HCT116 (cell line): ENCODE measurements around the gene KSR2. TPM values are rescaled to one million over a fixed set of nuclear protein-coding genes. Genes with fewer than 3 reads are reported as not detected.

Source experiments
- ATAC-seq: fragments of 200-7000 bp; cut with Tn5 transposase; 2 replicates; pipeline ENCODE4 v1.9.1; 2020; ENCODE audit warnings: mild to moderate bottlenecking, moderate library complexity
- BruUV-seq: library from RNA; stranded (reverse); fragments of 400-500 nt; replicated peaks from 2 replicates; lab custom pipeline; 2021; lab: Mats Ljungman, UMichigan
- CTCF ChIA-PET: fragments of 300-600 bp; sonication (Branson Sonifier 250); formaldehyde crosslinking; loops from one replicate; lab custom pipeline; 2021; ENCODE audit warnings: antibody characterized with exemption; lab: Charles Lee
- POLR2A ChIA-PET: fragments of 300-600, 350-600 bp; sonication (Branson Sonifier 250); formaldehyde crosslinking; loops from one replicate; lab custom pipeline; 2021; ENCODE audit warnings: antibody characterized with exemption; lab: Charles Lee
- RAD21 ChIA-PET, 2 experiments: fragments of 300-600 bp; sonication (Branson Sonifier 250); formaldehyde crosslinking; loops; one replicate each; lab custom pipeline; 2023; ENCODE audit warnings: low total read pairs in 2 of 2; ENCODE audit not compliant: uncharacterized antibody in 2 of 2, unreplicated experiment in 2 of 2, low non-redundant PET in 1 of 2; lab: Charles Lee
- DNase-seq: peaks from one replicate; pipeline ENCODE4 v3.0.0-alpha.2; 2010; ENCODE audit warnings: low read depth, low spot score
- H2AFZ ChIP-seq: fragments of 200-600 bp; shearing (Covaris generic), sonication (generic); 2 replicates; pipeline ENCODE4 v1.6.1; 2017; ENCODE audit warnings: low read depth, mixed run types, mixed read lengths, antibody characterized with exemption, low read length; ENCODE audit not compliant: poor library complexity, severe bottlenecking
- H3K27ac ChIP-seq: 2 replicates; pipeline ENCODE4 v1.5.1; 2012; ENCODE audit warnings: low read depth, low read length
- H3K27me3 ChIP-seq: fragments of 200-600 bp; sonication (generic); 2 replicates; pipeline ENCODE4 v1.6.1; 2016; ENCODE audit warnings: mixed run types, low read length, mixed read lengths; ENCODE audit not compliant: insufficient read depth
- H3K36me3 ChIP-seq, 2 experiments: fragments of 200-500 bp in 1 of 2; fragments of 200-600 bp in 1 of 2; sonication (Bioruptor generic) in 1 of 2; sonication (generic) in 1 of 2; 2 replicates each; pipeline versions ENCODE4 v1.5.1 to v1.6.1; 2014 to 2016; ENCODE audit warnings: low read length in 2 of 2, inconsistent platforms in 1 of 2, mixed read lengths in 1 of 2, mixed run types in 1 of 2; ENCODE audit not compliant: insufficient read depth in 2 of 2, control insufficient read depth in 1 of 2
- H3K4me1 ChIP-seq, 2 experiments: fragments of 200-600 bp in 1 of 2; sonication (generic) in 1 of 2; 2 replicates each; pipeline versions ENCODE4 v1.5.1 to v1.6.1; 2012 to 2017; ENCODE audit warnings: low read length in 2 of 2, inconsistent platforms in 1 of 2, mild to moderate bottlenecking in 1 of 2, mixed read lengths in 1 of 2, mixed run types in 1 of 2, moderate library complexity in 1 of 2; ENCODE audit not compliant: insufficient read depth in 2 of 2, control insufficient read depth in 1 of 2
- H3K4me2 ChIP-seq: fragments of 200-600 bp; sonication (generic); 2 replicates; pipeline ENCODE4 v1.6.1; 2017; ENCODE audit warnings: mixed run types, low read length, mixed read lengths
- H3K4me3 ChIP-seq, 2 experiments: fragments of 200-600 bp in 1 of 2; sonication (generic) in 1 of 2; replicated peaks in 1 of 2; 2 replicates each; pipeline ENCODE4 v1.5.1; 2011 to 2016; ENCODE audit warnings: low read length in 2 of 2, control low read depth in 1 of 2, low read depth in 1 of 2, mild to moderate bottlenecking in 1 of 2, mixed read lengths in 1 of 2, mixed run types in 1 of 2
- H3K79me2 ChIP-seq: fragments of 200-600 bp; sonication (generic); 2 replicates; pipeline ENCODE4 v1.6.1; 2017; ENCODE audit warnings: mild to moderate bottlenecking, mixed run types, low read length, moderate library complexity, mixed read lengths; ENCODE audit not compliant: insufficient read depth
- H3K9ac ChIP-seq: fragments of 200-600 bp; sonication (generic); 2 replicates; pipeline ENCODE4 v1.6.1; 2016; ENCODE audit warnings: low read length, mixed read lengths
- H3K9me2 ChIP-seq: fragments of 200-600 bp; sonication (generic), shearing (Covaris generic); 2 replicates; pipeline ENCODE4 v1.6.1; 2017; ENCODE audit warnings: mixed run types, mild to moderate bottlenecking, moderate library complexity; ENCODE audit not compliant: insufficient read depth
- H3K9me3 ChIP-seq, 2 experiments: fragments of 200-500 bp in 1 of 2; fragments of 200-600 bp in 1 of 2; sonication (Bioruptor generic) in 1 of 2; sonication (generic) in 1 of 2; 2 replicates each; pipeline ENCODE4 v1.6.1; 2014 to 2017; ENCODE audit warnings: low read length in 2 of 2, mixed read lengths in 2 of 2, inconsistent platforms in 1 of 2, low read depth in 1 of 2, mild to moderate bottlenecking in 1 of 2, mixed run types in 1 of 2, moderate library complexity in 1 of 2; ENCODE audit not compliant: control insufficient read depth in 1 of 2, insufficient read depth in 1 of 2
- H4K20me1 ChIP-seq: fragments of 200-600 bp; sonication (generic), shearing (Covaris generic); 2 replicates; pipeline ENCODE4 v1.6.1; 2017; ENCODE audit warnings: mixed run types, mild to moderate bottlenecking, moderate library complexity; ENCODE audit not compliant: insufficient read depth
- CBX3 ChIP-seq: IDR thresholded peaks from 2 replicates; pipeline ENCODE4 v1.6.1; 2012; ENCODE audit warnings: low read depth
- CEBPB ChIP-seq: IDR thresholded peaks from 2 replicates; pipeline ENCODE4 v1.6.1; 2012; ENCODE audit warnings: low read depth
- ELF1 ChIP-seq: IDR thresholded peaks from 2 replicates; pipeline ENCODE4 v1.6.1; 2012; ENCODE audit warnings: low read depth, borderline replicate concordance
- EZH2 ChIP-seq: fragments of 200-600 bp; sonication (generic); IDR thresholded peaks from 2 replicates; pipeline ENCODE4 v1.6.1; 2017; ENCODE audit warnings: antibody characterized with exemption, mixed run types
- EZH2phosphoT487 ChIP-seq: fragments of 200-600 bp; IDR thresholded peaks from 2 replicates; pipeline ENCODE4 v1.6.1; 2018; ENCODE audit warnings: antibody characterized with exemption, borderline replicate concordance
- JUND ChIP-seq: IDR thresholded peaks from 2 replicates; pipeline ENCODE4 v1.6.1; 2012
- POLR2A ChIP-seq: IDR thresholded peaks from 2 replicates; pipeline ENCODE4 v1.7.0; 2011; ENCODE audit warnings: borderline replicate concordance; ENCODE audit not compliant: insufficient read depth, insufficient read length; ENCODE audit errors: extremely low read depth
- POLR2AphosphoS5 ChIP-seq: IDR thresholded peaks from 2 replicates; pipeline ENCODE4 v1.6.1; 2011; ENCODE audit warnings: mild to moderate bottlenecking, low read depth, low read length, moderate library complexity
- RAD21 ChIP-seq: IDR thresholded peaks from 2 replicates; pipeline ENCODE4 v1.6.1; 2012; ENCODE audit warnings: low read depth, mild to moderate bottlenecking
- SIN3A ChIP-seq: IDR thresholded peaks from 2 replicates; pipeline ENCODE4 v1.6.1; 2012; ENCODE audit warnings: low read depth
- SP1 ChIP-seq: IDR thresholded peaks from 2 replicates; pipeline ENCODE4 v1.6.1; 2012; ENCODE audit warnings: low read depth
- SRF ChIP-seq: IDR thresholded peaks from 2 replicates; pipeline ENCODE4 v1.6.1; 2012; ENCODE audit warnings: low read depth
- TCF7L2 ChIP-seq: IDR thresholded peaks from 2 replicates; pipeline ENCODE4 v1.7.0; 2011; ENCODE audit warnings: borderline replicate concordance, inconsistent platforms; ENCODE audit not compliant: insufficient read depth, insufficient read length; ENCODE audit errors: extremely low read depth
- YY1 ChIP-seq: IDR thresholded peaks from 2 replicates; pipeline ENCODE4 v1.6.1; 2011; ENCODE audit warnings: low read length, low read depth, moderate library complexity, mild to moderate bottlenecking; ENCODE audit not compliant: insufficient replicate concordance; ENCODE audit errors: extremely low read depth
- ZNF274 ChIP-seq: fragments of 200-500 bp; sonication (Bioruptor generic); IDR thresholded peaks from 2 replicates; pipeline ENCODE4 v1.6.1; 2014; ENCODE audit warnings: mild to moderate bottlenecking, low read depth, low read length, inconsistent platforms
- intact Hi-C: fragments of 100-400 bp; cut with micrococcal nuclease; formaldehyde crosslinking; loops from 2 replicates; pipeline ENCODE4 v1.10.0; 2022
- total RNA-seq: library from RNA; stranded (reverse); gene quantifications from one replicate; pipeline ENCODE4 v1.2.1, GENCODE V29; 2021; ENCODE audit not compliant: unreplicated experiment
- TF ChIP-seq, protein P1 (sequence below): IDR thresholded peaks from 2 replicates; pipeline ENCODE4 v1.6.1; 2012

KSR2 gene
- total RNA-seq, 1 experiment from 2014 or later = 10.1 TPM

DNA sequence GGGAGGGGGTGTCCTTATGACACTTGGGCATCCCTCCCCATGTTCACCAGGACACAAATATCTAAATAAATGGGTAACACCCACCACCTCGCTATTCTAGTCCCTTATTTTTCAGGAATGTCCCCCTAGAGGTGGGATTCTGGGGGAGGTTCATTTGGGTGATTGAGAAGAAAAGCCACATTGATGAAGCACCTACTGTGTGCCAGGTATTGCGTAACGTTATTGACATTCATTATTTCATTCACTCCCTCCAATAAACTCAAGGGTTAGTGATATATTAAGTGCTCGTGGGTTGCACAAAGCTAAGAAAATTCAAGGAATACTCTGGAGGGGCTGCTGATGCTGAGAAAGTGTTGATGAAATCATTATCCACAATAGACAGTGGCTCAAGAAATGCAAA, 514.8 kb downstream of the KSR2 start:
- no peak overlapping the region for H3K27ac ChIP-seq
- H3K9ac ChIP-seq = no peak overlapping the region
- TF ChIP-seq, protein P1, sequence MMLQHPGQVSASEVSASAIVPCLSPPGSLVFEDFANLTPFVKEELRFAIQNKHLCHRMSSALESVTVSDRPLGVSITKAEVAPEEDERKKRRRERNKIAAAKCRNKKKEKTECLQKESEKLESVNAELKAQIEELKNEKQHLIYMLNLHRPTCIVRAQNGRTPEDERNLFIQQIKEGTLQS = no peak
- no peak for TF ChIP-seq RAD21
- TF ChIP-seq SP1 = no peak
- TF ChIP-seq EZH2 = no peak
- no peak for TF ChIP-seq TCF7L2
- H3K9me3 ChIP-seq = peaks cover 0 to 4% of the 10 kb centered on the region in 2 experiments; a peak in 1 of 4 replicates
- no peaks in the 10 kb centered on the region for H3K36me3 ChIP-seq
- no TSS peak for BruUV-seq
- POLR2A ChIA-PET = no interaction called here
- H3K9me2 ChIP-seq = no peaks in the 10 kb centered on the region
- no peaks in the 10 kb centered on the region for H4K20me1 ChIP-seq
- no peaks in the 10 kb centered on the region for H3K27me3 ChIP-seq
- DNase-seq (no peak), ATAC-seq (no peak)
- RAD21 ChIA-PET = no interaction called here
- CTCF ChIA-PET = no interaction called here
- H3K4me3 ChIP-seq = no peak overlapping the region
- H3K4me1 ChIP-seq = no peaks in the 10 kb centered on the region
- intact Hi-C loops = no loop called here
- H3K79me2 ChIP-seq = no peaks in the 10 kb centered on the region
- no peak overlapping the region for H2AFZ ChIP-seq
- no peak overlapping the region for H3K4me2 ChIP-seq

DNA sequence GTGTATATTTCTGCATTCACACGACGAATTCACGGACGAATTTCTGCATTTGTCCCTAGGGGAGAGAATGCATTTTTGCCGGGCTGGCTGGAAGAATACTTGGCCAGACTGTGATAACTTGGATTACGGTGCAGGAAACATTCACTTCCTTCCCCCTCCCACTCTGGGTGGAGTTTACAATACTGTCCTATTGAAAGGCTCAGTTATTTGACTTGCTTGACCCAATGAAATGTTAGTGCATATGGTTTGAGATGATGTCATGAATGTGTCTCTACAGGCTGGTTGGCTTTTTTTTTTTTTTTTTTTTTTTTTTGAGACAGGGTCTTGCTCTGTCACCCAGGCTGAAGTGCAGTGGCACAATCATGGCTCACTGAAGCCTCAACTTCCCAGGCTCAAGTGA, 516.7 kb downstream of the KSR2 start:
- ChIA-PET POLR2A (no interaction called here), CTCF (no interaction called here), RAD21 (no interaction called here)
- Histone ChIP-seq H3K4me1 (no peaks in the 10 kb centered on the region; a peak in 1 of 4 replicates), H3K79me2 (no peaks in the 10 kb centered on the region), H3K9ac (no peak overlapping the region), H3K4me2 (no peak overlapping the region), H3K9me3 (peaks cover 0 to 4% of the 10 kb centered on the region in 2 experiments; a peak in 1 of 4 replicates), H2AFZ (no peak overlapping the region), H3K9me2 (no peaks in the 10 kb centered on the region), H4K20me1 (no peaks in the 10 kb centered on the region), H3K36me3 (no peaks in the 10 kb centered on the region), H3K27me3 (no peaks in the 10 kb centered on the region), H3K4me3 (no peak overlapping the region), H3K27ac (no peak overlapping the region)
- no peak for TF ChIP-seq CEBPB
- no peak for TF ChIP-seq EZH2
- no peak for TF ChIP-seq ELF1
- TF ChIP-seq SRF = no peak
- TF ChIP-seq POLR2A = no peak
- TF ChIP-seq, protein P1 = no peak
- TF ChIP-seq CBX3 = no peak
- TF ChIP-seq JUND = no peak
- TF ChIP-seq ZNF274 = no peak
- TF ChIP-seq EZH2phosphoT487 = no peak
- no peak for TF ChIP-seq POLR2AphosphoS5
- no peak for TF ChIP-seq RAD21
- TF ChIP-seq YY1 = no peak
- no peak for TF ChIP-seq TCF7L2
- no peak for TF ChIP-seq SIN3A
- BruUV-seq = no TSS peak
- ATAC-seq (no peak), DNase-seq (no peak)
- intact Hi-C loops = no loop called here
